Neural cell (in vitro differentiated cells): ENCODE data around the gene SND1. TPM values are rescaled to one million over a fixed set of nuclear protein-coding genes. Genes with fewer than 3 reads are reported as not detected.

Experiments used
- H2AFZ ChIP-seq: fragments of 200-600, 300-800 bp; sonication (generic), shearing (Covaris generic); 2 replicates; pipeline ENCODE4 v1.6.0; 2014; ENCODE audit warnings: low read depth, mild to moderate bottlenecking, antibody characterized with exemption, low read length, moderate library complexity
- H3F3A ChIP-seq: fragments of 200-600 bp; shearing (Covaris generic); 2 replicates; pipeline ENCODE4 v1.6.1; 2016; ENCODE audit warnings: mild to moderate bottlenecking, moderate library complexity, mixed read lengths, antibody characterized with exemption, low read length; ENCODE audit not compliant: insufficient read depth, poor library complexity, severe bottlenecking
- H3K27ac ChIP-seq: fragments of 200-600, 300-800 bp; sonication (generic), shearing (Covaris generic); 2 replicates; pipeline ENCODE4 v1.5.1; 2014; ENCODE audit warnings: mild to moderate bottlenecking, low read length, moderate library complexity
- H3K27me3 ChIP-seq: fragments of 300-800, 200-600 bp; sonication (generic), shearing (Covaris generic); 2 replicates; pipeline ENCODE4 v1.6.0; 2014; ENCODE audit warnings: mild to moderate bottlenecking, low read depth, low read length, moderate library complexity; ENCODE audit not compliant: insufficient read depth
- H3K36me3 ChIP-seq: fragments of 300-800, 200-600 bp; sonication (generic), shearing (Covaris generic); 2 replicates; pipeline ENCODE4 v1.5.1; 2014; ENCODE audit warnings: mild to moderate bottlenecking, antibody characterized with exemption, low read length, moderate library complexity; ENCODE audit not compliant: insufficient read depth
- H3K4me2 ChIP-seq: fragments of 300-800, 200-600 bp; sonication (generic), shearing (Covaris generic); 2 replicates; pipeline ENCODE4 v1.6.0; 2014; ENCODE audit warnings: mild to moderate bottlenecking, low read length
- H3K4me3 ChIP-seq: fragments of 300-800, 200-600 bp; sonication (generic), shearing (Covaris generic); 2 replicates; pipeline ENCODE4 v1.5.1; 2014; ENCODE audit warnings: mild to moderate bottlenecking, low read length, moderate library complexity
- H3K79me2 ChIP-seq: fragments of 200-600 bp; shearing (Covaris generic); replicated peaks from 2 replicates; pipeline ENCODE4 v1.6.0; 2014; ENCODE audit warnings: mild to moderate bottlenecking, low read length, moderate library complexity; ENCODE audit not compliant: insufficient read depth
- H3K9ac ChIP-seq: fragments of 300-800, 200-600 bp; sonication (generic), shearing (Covaris generic); 2 replicates; pipeline ENCODE4 v1.6.1; 2016; ENCODE audit warnings: mild to moderate bottlenecking, low read length, mixed read lengths
- H3K9me2 ChIP-seq: fragments of 200-600 bp; shearing (Covaris generic); 2 replicates; pipeline ENCODE4 v1.6.1; 2016; ENCODE audit warnings: mild to moderate bottlenecking, low read length, mixed read lengths; ENCODE audit not compliant: insufficient read depth
- H3K9me3 ChIP-seq: fragments of 200-600, 300-800 bp; sonication (generic), shearing (Covaris generic); 2 replicates; pipeline ENCODE4 v1.6.1; 2016; ENCODE audit warnings: mild to moderate bottlenecking, mixed run types, low read length, moderate library complexity, mixed read lengths
- H4K20me1 ChIP-seq: fragments of 200-600 bp; shearing (Covaris generic); 2 replicates; pipeline ENCODE4 v1.6.1; 2016; ENCODE audit warnings: mild to moderate bottlenecking, mixed run types; ENCODE audit not compliant: insufficient read depth
- CTCF ChIP-seq: fragments of 450-650 bp; IDR thresholded peaks from 2 replicates; pipeline ENCODE4 v1.5.1; 2014; ENCODE audit warnings: antibody characterized with exemption, mild to moderate bottlenecking, moderate library complexity; ENCODE audit not compliant: poor library complexity, severe bottlenecking
- EP300 ChIP-seq: fragments of 450-650 bp; conservative IDR thresholded peaks from 2 replicates; pipeline ENCODE4 v1.6.1; 2014; ENCODE audit warnings: antibody characterized with exemption, mild to moderate bottlenecking, moderate library complexity; ENCODE audit not compliant: poor library complexity, severe bottlenecking
- EZH2 ChIP-seq: fragments of 200-600, 300-800 bp; shearing (Covaris generic), sonication (generic); IDR thresholded peaks from 2 replicates; pipeline ENCODE4 v1.6.1; 2014; ENCODE audit warnings: antibody characterized with exemption, low read length, borderline replicate concordance, mild to moderate bottlenecking; ENCODE audit not compliant: insufficient read depth, poor library complexity, severe bottlenecking
- MXI1 ChIP-seq: fragments of 450-650 bp; conservative IDR thresholded peaks from 2 replicates; pipeline ENCODE4 v1.6.1; 2014; ENCODE audit warnings: antibody characterized with exemption, mild to moderate bottlenecking; ENCODE audit not compliant: poor library complexity, severe bottlenecking
- POLR2AphosphoS5 ChIP-seq: IDR thresholded peaks from 2 replicates; pipeline ENCODE4 v1.6.1; 2012
- RAD21 ChIP-seq: fragments of 450-650 bp; conservative IDR thresholded peaks from 2 replicates; pipeline ENCODE4 v1.6.1; 2014; ENCODE audit warnings: antibody characterized with exemption, mild to moderate bottlenecking, moderate library complexity
- REST ChIP-seq: IDR thresholded peaks from 2 replicates; pipeline ENCODE4 v1.6.1; 2012; ENCODE audit warnings: borderline replicate concordance
- SMC3 ChIP-seq: fragments of 450-650 bp; conservative IDR thresholded peaks from 2 replicates; pipeline ENCODE4 v1.6.1; 2014; ENCODE audit warnings: antibody characterized with exemption, mild to moderate bottlenecking, moderate library complexity; ENCODE audit not compliant: poor library complexity
- TAF1 ChIP-seq: IDR thresholded peaks from 2 replicates; pipeline ENCODE4 v1.6.1; 2012; ENCODE audit warnings: low read depth
- polyA plus RNA-seq: library from polyadenylated mRNA; depleted of rRNA; stranded (reverse); fragments of >200 nt; gene quantifications from 2 replicates; pipeline ENCODE4 v1.2.3, GENCODE V29; 2014

SND1 gene
- polyA plus RNA-seq, 1 donor from 2014 or later = 37.4 TPM

GRCh38 chr7:127918130-127918529 is 266.1 kb downstream of the SND1 start:
- H3K27ac ChIP-seq = no peak overlapping the region
- no peaks in the 10 kb centered on the region for H3K36me3 ChIP-seq
- no peaks in the 10 kb centered on the region for H3K9me2 ChIP-seq
- no peak overlapping the region for H3K9ac ChIP-seq
- no peaks in the 10 kb centered on the region for H3K79me2 ChIP-seq
- TF ChIP-seq MXI1 (no peak), REST (no peak), EP300 (no peak), CTCF (no peak), SMC3 (no peak), EZH2 (no peak), RAD21 (no peak), POLR2AphosphoS5 (no peak), TAF1 (no peak)
- no peak overlapping the region for H3K4me3 ChIP-seq
- H4K20me1 ChIP-seq = no peaks in the 10 kb centered on the region
- no peak overlapping the region for H3K4me2 ChIP-seq
- no peak overlapping the region for H2AFZ ChIP-seq
- no peaks in the 10 kb centered on the region for H3F3A ChIP-seq
- H3K9me3 ChIP-seq = no peaks in the 10 kb centered on the region
- no peaks in the 10 kb centered on the region for H3K27me3 ChIP-seq

GRCh38 chr7:127920787-127921438 is 268.9 kb downstream of the SND1 start:
- Histone ChIP-seq H4K20me1 (no peaks in the 10 kb centered on the region), H2AFZ (no peak overlapping the region), H3K79me2 (no peaks in the 10 kb centered on the region), H3K9me3 (no peaks in the 10 kb centered on the region), H3K36me3 (no peaks in the 10 kb centered on the region), H3K9ac (no peak overlapping the region), H3K27me3 (no peaks in the 10 kb centered on the region), H3K4me2 (no peak overlapping the region), H3K9me2 (no peaks in the 10 kb centered on the region), H3K4me3 (no peak overlapping the region), H3F3A (no peaks in the 10 kb centered on the region), H3K27ac (no peak overlapping the region)
- TF ChIP-seq REST (no peak), EZH2 (no peak), MXI1 (no peak), TAF1 (no peak), POLR2AphosphoS5 (no peak), RAD21 (no peak), CTCF (no peak), EP300 (no peak), SMC3 (no peak)
